ENCODE measurements around the gene KCNIP3.

KCNIP3 gene

DNA sequence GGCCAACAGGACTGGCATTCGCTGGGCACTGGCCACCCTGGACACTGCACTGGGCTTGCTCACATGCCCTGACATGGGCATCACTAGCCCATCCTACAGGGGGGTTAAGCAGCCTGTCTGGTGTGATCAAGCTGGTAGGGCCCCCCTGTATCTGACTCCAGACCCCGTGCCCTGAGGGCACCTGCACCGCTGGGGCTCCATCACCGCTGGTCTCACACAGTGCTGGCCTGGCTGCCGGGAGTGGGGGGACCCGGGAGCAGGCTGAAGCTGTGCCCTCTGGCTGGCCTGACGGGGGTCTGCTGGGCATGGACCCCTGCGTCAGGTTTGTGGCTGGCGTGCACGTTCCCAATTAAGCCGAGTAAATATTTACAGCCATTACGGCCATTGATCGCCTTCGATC is 32.3 kb downstream of the KCNIP3 start:
- Histone ChIP-seq H3K9ac (ENCODE audit: low read length) (no peak overlapping the region), H3K79me2 (ENCODE audit: low read length) (no peaks in the 10 kb centered on the region), H3K9me3 (ENCODE audit: insufficient read depth, low read length) (no peaks in the 10 kb centered on the region)

GRCh38 chr2:95329891-95330793 is 33.0 kb downstream of the KCNIP3 start:
- Histone ChIP-seq H3K27ac (ENCODE audit: low read length) (no peak overlapping the region), H3K79me2 (ENCODE audit: low read length) (no peaks in the 10 kb centered on the region), H3K4me1 (ENCODE audit: low read length) (no peaks in the 10 kb centered on the region), H3K36me3 (replicated peaks; ENCODE audit: low read depth, low read length) (no peaks in the 10 kb centered on the region), H3K4me2 (ENCODE audit: low read length) (no peak overlapping the region), H4K20me1 (ENCODE audit: insufficient read depth, low read length) (no peaks in the 10 kb centered on the region), H3K4me3 (ENCODE audit: low read length) (no peak overlapping the region), H2AFZ (ENCODE audit: low read depth, low read length) (no peak overlapping the region), H3K27me3 (ENCODE audit: low read depth, low read length) (no peaks in the 10 kb centered on the region), H3K9ac (ENCODE audit: low read length) (no peak overlapping the region), H3K9me3 (ENCODE audit: insufficient read depth, low read length) (no peaks in the 10 kb centered on the region)
- TF ChIP-seq, protein P1, sequence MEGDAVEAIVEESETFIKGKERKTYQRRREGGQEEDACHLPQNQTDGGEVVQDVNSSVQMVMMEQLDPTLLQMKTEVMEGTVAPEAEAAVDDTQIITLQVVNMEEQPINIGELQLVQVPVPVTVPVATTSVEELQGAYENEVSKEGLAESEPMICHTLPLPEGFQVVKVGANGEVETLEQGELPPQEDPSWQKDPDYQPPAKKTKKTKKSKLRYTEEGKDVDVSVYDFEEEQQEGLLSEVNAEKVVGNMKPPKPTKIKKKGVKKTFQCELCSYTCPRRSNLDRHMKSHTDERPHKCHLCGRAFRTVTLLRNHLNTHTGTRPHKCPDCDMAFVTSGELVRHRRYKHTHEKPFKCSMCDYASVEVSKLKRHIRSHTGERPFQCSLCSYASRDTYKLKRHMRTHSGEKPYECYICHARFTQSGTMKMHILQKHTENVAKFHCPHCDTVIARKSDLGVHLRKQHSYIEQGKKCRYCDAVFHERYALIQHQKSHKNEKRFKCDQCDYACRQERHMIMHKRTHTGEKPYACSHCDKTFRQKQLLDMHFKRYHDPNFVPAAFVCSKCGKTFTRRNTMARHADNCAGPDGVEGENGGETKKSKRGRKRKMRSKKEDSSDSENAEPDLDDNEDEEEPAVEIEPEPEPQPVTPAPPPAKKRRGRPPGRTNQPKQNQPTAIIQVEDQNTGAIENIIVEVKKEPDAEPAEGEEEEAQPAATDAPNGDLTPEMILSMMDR (IDR thresholded peaks at IDR 0.05; ENCODE audit: low read depth, low read length) = no peak
- no peak for TF ChIP-seq EZH2phosphoT487 (IDR thresholded peaks at IDR 0.05; ENCODE audit: low read depth)

More for the DNA sequence above, 32.3 kb downstream of the KCNIP3 start:
- TF ChIP-seq, protein P1 (IDR thresholded peaks at IDR 0.05; ENCODE audit: low read depth, low read length) = no peak
- no peak for TF ChIP-seq EZH2phosphoT487 (IDR thresholded peaks at IDR 0.05; ENCODE audit: low read depth)
- no peak overlapping the region for H3K27ac ChIP-seq (ENCODE audit: low read length)
- H2AFZ ChIP-seq (ENCODE audit: low read depth, low read length) = no peak overlapping the region
- no peak overlapping the region for H3K4me3 ChIP-seq (ENCODE audit: low read length)
- no peaks in the 10 kb centered on the region for H3K36me3 ChIP-seq (replicated peaks; ENCODE audit: low read depth, low read length)
- H3K4me2 ChIP-seq (ENCODE audit: low read length) = no peak overlapping the region
- H4K20me1 ChIP-seq (ENCODE audit: insufficient read depth, low read length) = no peaks in the 10 kb centered on the region
- H3K4me1 ChIP-seq (ENCODE audit: low read length) = no peaks in the 10 kb centered on the region
- H3K27me3 ChIP-seq (ENCODE audit: low read depth, low read length) = no peaks in the 10 kb centered on the region

DNA sequence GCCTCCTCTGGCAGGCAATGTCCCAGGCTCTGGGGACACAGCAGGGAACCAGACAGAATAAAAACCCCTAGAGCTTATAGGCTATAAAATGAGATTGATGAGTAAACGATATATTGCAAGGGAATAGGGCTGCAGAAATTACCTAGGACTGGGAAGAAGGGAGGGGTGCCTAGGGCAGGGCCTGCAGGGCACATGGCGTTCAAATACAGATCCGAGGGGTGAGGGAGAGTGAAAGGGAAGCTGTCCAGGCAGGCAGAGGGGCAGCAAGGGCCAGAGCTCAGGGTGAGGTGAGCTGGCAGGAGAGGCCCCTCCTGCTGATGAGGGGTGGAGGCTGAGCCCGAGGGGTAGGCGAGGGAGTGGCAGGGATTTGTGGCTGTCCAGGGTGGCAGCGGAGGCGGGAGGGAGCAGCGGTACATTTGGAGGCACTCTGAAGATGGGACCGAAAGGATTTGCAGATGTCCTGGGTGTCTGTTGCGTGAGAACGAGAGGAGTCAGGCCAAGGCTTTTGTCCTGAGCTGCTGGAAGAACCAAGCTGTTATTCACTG is 33.7 kb downstream of the KCNIP3 start:
- Histone ChIP-seq H3K4me1 (ENCODE audit: low read length) (no peaks in the 10 kb centered on the region), H3K36me3 (replicated peaks; ENCODE audit: low read depth, low read length) (no peaks in the 10 kb centered on the region), H3K9ac (ENCODE audit: low read length) (no peak overlapping the region), H4K20me1 (ENCODE audit: insufficient read depth, low read length) (no peaks in the 10 kb centered on the region), H3K27ac (ENCODE audit: low read length) (no peak overlapping the region), H3K4me2 (ENCODE audit: low read length) (no peak overlapping the region), H3K4me3 (ENCODE audit: low read length) (no peak overlapping the region), H3K27me3 (ENCODE audit: low read depth, low read length) (0 out of 2 replicates have a peak, but pooled peaks cover 2% of the 10 kb centered on the region), H2AFZ (ENCODE audit: low read depth, low read length) (no peak overlapping the region), H3K9me3 (ENCODE audit: insufficient read depth, low read length) (no peaks in the 10 kb centered on the region), H3K79me2 (ENCODE audit: low read length) (no peaks in the 10 kb centered on the region)
- TF ChIP-seq, protein P1 (IDR thresholded peaks at IDR 0.05; ENCODE audit: low read depth, low read length) = no peak
- TF ChIP-seq EZH2phosphoT487 (IDR thresholded peaks at IDR 0.05; ENCODE audit: low read depth) = no peak

DNA sequence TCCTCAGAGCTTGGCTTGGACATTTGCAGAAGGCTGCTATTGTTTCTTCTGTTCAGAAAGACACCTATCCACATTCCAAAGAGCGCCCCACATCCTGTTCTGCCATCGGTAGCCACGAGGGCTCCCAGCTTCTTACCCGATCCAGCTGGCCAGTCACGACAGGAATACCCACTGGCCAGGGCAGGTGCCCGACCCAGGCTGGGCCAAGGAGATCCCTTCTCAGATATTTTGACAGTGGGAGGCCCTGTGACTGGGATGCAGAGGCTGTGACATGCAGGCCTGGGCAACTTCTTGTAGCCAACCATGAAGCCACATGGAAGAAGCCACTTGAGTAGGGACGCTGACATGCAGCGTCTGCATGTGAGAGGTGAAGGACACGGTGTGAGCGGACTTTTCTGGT is 34.5 kb downstream of the KCNIP3 start:
- Histone ChIP-seq H4K20me1 (ENCODE audit: insufficient read depth, low read length) (no peaks in the 10 kb centered on the region), H3K4me3 (ENCODE audit: low read length) (no peak overlapping the region), H3K27me3 (ENCODE audit: low read depth, low read length) (0 out of 2 replicates have a peak, but pooled peaks cover 3% of the 10 kb centered on the region), H3K36me3 (replicated peaks; ENCODE audit: low read depth, low read length) (no peaks in the 10 kb centered on the region), H3K9ac (ENCODE audit: low read length) (no peak overlapping the region), H3K4me2 (ENCODE audit: low read length) (no peak overlapping the region), H3K9me3 (ENCODE audit: insufficient read depth, low read length) (no peaks in the 10 kb centered on the region), H3K27ac (ENCODE audit: low read length) (no peak overlapping the region), H3K4me1 (ENCODE audit: low read length) (no peaks in the 10 kb centered on the region), H2AFZ (ENCODE audit: low read depth, low read length) (no peak overlapping the region), H3K79me2 (ENCODE audit: low read length) (no peaks in the 10 kb centered on the region)
- TF ChIP-seq, protein P1 (IDR thresholded peaks at IDR 0.05; ENCODE audit: low read depth, low read length) = no peak
- TF ChIP-seq EZH2phosphoT487 (IDR thresholded peaks at IDR 0.05; ENCODE audit: low read depth) = no peak
